ENCODE measurements around the gene ORM1. TPM values are rescaled to one million over a fixed set of nuclear protein-coding genes. Genes with fewer than 3 reads are reported as not detected.

Gene ORM1
- total and polyA plus RNA-seq, 2 of the 8 experiments (the other 6 are each of a cell fraction or from before 2014, with no cell fraction given): 0.32 TPM; not detected in 1

DNA sequence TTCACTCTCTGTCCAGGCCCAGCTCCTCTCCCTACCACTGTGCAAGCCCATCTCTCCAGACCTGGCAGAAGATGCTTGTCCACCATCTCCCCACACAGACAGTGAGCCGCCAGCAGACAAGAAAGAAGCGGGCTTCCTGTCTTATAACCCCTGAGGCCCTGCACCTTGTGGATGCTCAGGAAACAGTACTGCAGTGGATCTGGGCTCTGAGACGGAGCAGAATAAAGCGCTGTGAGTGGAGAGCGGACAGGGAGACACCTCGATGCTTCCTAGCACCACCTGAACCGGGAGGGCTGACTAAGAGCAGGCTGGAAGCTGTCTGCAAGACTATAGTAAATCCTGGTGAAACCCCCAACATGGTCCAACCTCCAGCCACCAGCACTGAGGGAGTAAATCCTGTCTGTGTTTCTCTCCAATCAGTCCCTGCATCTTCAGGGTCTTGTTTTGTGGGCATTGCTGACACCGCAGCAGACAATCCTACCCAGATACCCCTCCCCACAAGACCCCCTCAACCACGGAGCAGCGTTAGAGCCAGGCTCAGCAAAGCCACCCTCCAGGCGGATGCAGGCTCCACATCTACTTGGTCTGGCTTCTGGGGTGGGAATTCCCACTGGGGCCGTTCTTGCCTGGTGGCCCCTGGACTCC, 25.5 kb downstream of the ORM1 start:
- DNase-seq (ENCODE audit: low read depth in 1 of 2, low spot score in 2 of 2) (no peak), FAIRE-seq (no peak)
- H3K23me2 ChIP-seq (ENCODE audit: low read depth, low read length): no peaks in the 10 kb centered on the region
- H4K20me1 ChIP-seq (replicated peaks in 1 of 2; ENCODE audit: control insufficient read depth in 1 of 2, insufficient read depth in 2 of 2, low read length in 2 of 2): no peaks in the 10 kb centered on the region
- no peak overlapping the region for H2BK15ac ChIP-seq (ENCODE audit: low read length)
- peak overlapping the region in 1 of 2 experiments; percentile 59; a peak in 2 of 4 replicates for H3K4me2 ChIP-seq (ENCODE audit: insufficient read depth in 1 of 2, low read depth in 2 of 2, low read length in 2 of 2)
- H2AFZ ChIP-seq (ENCODE audit: low read length): no peak overlapping the region
- no peak overlapping the region for H3K14ac ChIP-seq (ENCODE audit: insufficient read length)
- no peaks in the 10 kb centered on the region for H3K9me3 ChIP-seq (ENCODE audit: insufficient read depth in 2 of 2, low read depth in 1 of 2, low read length in 1 of 2)
- H2AK5ac ChIP-seq (ENCODE audit: low read depth, low read length): no peak overlapping the region
- peaks cover 13 to 82% (median 51%) of the 10 kb centered on the region in 4 experiments; a peak in 7 of 8 replicates for H3K36me3 ChIP-seq (ENCODE audit: control insufficient read depth in 2 of 4, insufficient read depth in 4 of 4, low read length in 3 of 4)
- ChIA-PET POLR2A (ENCODE audit: partially characterized antibody) (interaction anchor here (0.6 to 1.9 kb wide), 9 partner anchors 8 to 240 kb away, joined by 3 to 6 read pairs (median 4); no protein-coding TSS in a partner anchor), CTCF (ENCODE audit: partially characterized antibody) (interaction anchor here (0.7 to 4.5 kb wide), 3 partner anchors 8 to 213 kb away, joined by 3 to 21 read pairs (median 4); no protein-coding TSS in a partner anchor)
- no peak overlapping the region for H3K4me3 ChIP-seq (ENCODE audit: extremely low read depth in 1 of 4, insufficient read depth in 2 of 4, low read depth in 3 of 4, low read length in 4 of 4)
- no peak overlapping the region for H2BK120ac ChIP-seq (replicated peaks; ENCODE audit: low read depth, low read length)
- H3K56ac ChIP-seq (replicated peaks; ENCODE audit: insufficient read length, low read depth, low read length): no peak overlapping the region
- H3K4me1 ChIP-seq (replicated peaks in 1 of 4; ENCODE audit: control insufficient read depth in 3 of 4, insufficient read depth in 4 of 4, low read length in 3 of 4): peaks cover 4 to 11% (median 8%) of the 10 kb centered on the region in 4 experiments; a peak in 6 of 7 replicates
- H4K5ac ChIP-seq (ENCODE audit: insufficient read length, low read depth, low read length): no peak overlapping the region
- 87% methylated on average over 12 of the region's 12 CpGs; no CpG with 5 or more reads in 1 of the 2 experiments for WGBS, 2 experiments (ENCODE audit: extremely low coverage in 1 of 2, insufficient coverage in 1 of 2, insufficient read length in 1 of 2, insufficient replicate concordance in 2 of 2, low coverage in 1 of 2, low lambda C conversion rate in 2 of 2, missing lambda C conversion rate in 1 of 2)
- no peak overlapping the region for H3K18ac ChIP-seq (ENCODE audit: extremely low read depth, low read length)
- no peak overlapping the region for H3K27ac ChIP-seq (ENCODE audit: low read depth, low read length)
- no peak overlapping the region for H3K4ac ChIP-seq (replicated peaks; ENCODE audit: insufficient read length, low read depth, low read length)
- no peak overlapping the region for H2BK20ac ChIP-seq (ENCODE audit: low read length)
- H3K79me2 ChIP-seq (ENCODE audit: control insufficient read depth in 1 of 2, insufficient read depth in 2 of 2, low read length in 2 of 2): no peaks in the 10 kb centered on the region
- H2BK5ac ChIP-seq (ENCODE audit: low read depth, low read length): peak overlapping the region; percentile 85
- H3K23ac ChIP-seq (ENCODE audit: insufficient read length): no peak overlapping the region
- H4K8ac ChIP-seq (ENCODE audit: extremely low read depth, insufficient read depth, low read length): no peak overlapping the region; the same call in 1 of the 2 replicates
- no peaks in the 10 kb centered on the region for H3K79me1 ChIP-seq (ENCODE audit: low read depth, low read length)
- no peaks in the 10 kb centered on the region for H3K27me3 ChIP-seq (replicated peaks in 1 of 4; ENCODE audit: control insufficient read depth in 3 of 4, extremely low read depth in 1 of 4, insufficient read depth in 3 of 4, low read length in 3 of 4)
- no peak overlapping the region for H4K91ac ChIP-seq (replicated peaks; ENCODE audit: insufficient read length, low read length)
- H3K9ac ChIP-seq (replicated peaks in 1 of 4; ENCODE audit: extremely low read depth in 1 of 4, low read depth in 3 of 4, low read length in 3 of 4): no peak overlapping the region; a peak in 1 of 7 replicates
- no peak overlapping the region for H2BK12ac ChIP-seq (ENCODE audit: low read depth, low read length)
- TF ChIP-seq CBX8 (IDR thresholded peaks at IDR 0.05; ENCODE audit: borderline replicate concordance, low read depth, low read length): no peak
- no peak for TF ChIP-seq JUN (IDR thresholded peaks at IDR 0.05; ENCODE audit: low read depth, low read length)
- no peak for TF ChIP-seq RBBP5 (IDR thresholded peaks at IDR 0.05; ENCODE audit: borderline replicate concordance, low read depth, low read length)
- no peak for TF ChIP-seq KDM4A (IDR thresholded peaks at IDR 0.05; ENCODE audit: low read depth, low read length, severe bottlenecking)
- TF ChIP-seq TCF12 (IDR thresholded peaks at IDR 0.05; ENCODE audit: low read depth, low read length): no peak
- no peak for TF ChIP-seq BACH1 (IDR thresholded peaks at IDR 0.05; ENCODE audit: low read length)
- TF ChIP-seq KDM1A (IDR thresholded peaks at IDR 0.05; ENCODE audit: borderline replicate concordance, low read length): no peak
- no peak for TF ChIP-seq POLR2AphosphoS5 (IDR thresholded peaks at IDR 0.05; ENCODE audit: low read depth, low read length)
- TF ChIP-seq SUZ12 (IDR thresholded peaks at IDR 0.05; ENCODE audit: low read length): no peak
- TF ChIP-seq, protein P1, sequence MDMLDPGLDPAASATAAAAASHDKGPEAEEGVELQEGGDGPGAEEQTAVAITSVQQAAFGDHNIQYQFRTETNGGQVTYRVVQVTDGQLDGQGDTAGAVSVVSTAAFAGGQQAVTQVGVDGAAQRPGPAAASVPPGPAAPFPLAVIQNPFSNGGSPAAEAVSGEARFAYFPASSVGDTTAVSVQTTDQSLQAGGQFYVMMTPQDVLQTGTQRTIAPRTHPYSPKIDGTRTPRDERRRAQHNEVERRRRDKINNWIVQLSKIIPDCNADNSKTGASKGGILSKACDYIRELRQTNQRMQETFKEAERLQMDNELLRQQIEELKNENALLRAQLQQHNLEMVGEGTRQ (IDR thresholded peaks at IDR 0.05; ENCODE audit: low read length): no peak
- no peak for TF ChIP-seq HDAC2 (IDR thresholded peaks at IDR 0.05; ENCODE audit: borderline replicate concordance in 1 of 2, low read depth in 2 of 2, low read length in 2 of 2)
- no peak for TF ChIP-seq YY1 (IDR thresholded peaks at IDR 0.05; ENCODE audit: low read depth, low read length)

Data from H1 (cell line).